Coronary artery (tissue), 2 donors: ENCODE results near the gene PTEN.
A peak's percentile ranks its signal among the peaks of the same experiment; 100 is the strongest.
"Not testable (repeated sequence)": the region's sequence is repeated elsewhere in the genome, so short reads cannot be mapped to it uniquely, and the experiment has no call there.

Experiments used
- DNase-seq: peaks from one replicate; pipeline ENCODE4 v3.0.0-alpha.2; 2017; ENCODE audit warnings: low spot score
- H3K27ac ChIP-seq, 2 donors: fragments of 200-600 bp; sonication (generic); one replicate each; pipeline ENCODE4 v1.5.1; 2016 to 2019
- H3K4me3 ChIP-seq: fragments of 200-600 bp; sonication (generic); 2 replicates; pipeline ENCODE4 v1.5.1; 2016; ENCODE audit warnings: mild to moderate bottlenecking, moderate library complexity
- CTCF ChIP-seq: fragments of 200-600 bp; sonication (generic); IDR thresholded peaks from one replicate; pipeline ENCODE4 v1.5.1; 2019; ENCODE audit warnings: antibody characterized with exemption

The PTEN gene

GRCh38 chr10:87887548-87888289 lies 24.3 kb downstream of the PTEN start:
- no peak for TF ChIP-seq CTCF
- DNase-seq, result no peak
- Histone ChIP-seq H3K27ac (no peak overlapping the region), H3K4me3 (no peak overlapping the region)

GRCh38 chr10:87895430-87895829 lies 32.0 kb downstream of the PTEN start:
- TF ChIP-seq CTCF, result no peak
- H3K27ac ChIP-seq, result peak overlapping the region in 1 of 2 donors; percentile 27
- DNase-seq, result no peak

GRCh38 chr10:87896216-87896615 lies 32.8 kb downstream of the PTEN start:
- H3K4me3 ChIP-seq, result no peak overlapping the region
- no peak for TF ChIP-seq CTCF
- no peak for DNase-seq
- H3K27ac ChIP-seq, result peak overlapping the region; percentile 27 to 60

More at GRCh38 chr10:87895430-87895829, 32.0 kb downstream of the PTEN start:
- no peak overlapping the region for H3K4me3 ChIP-seq

GRCh38 chr10:87897957-87898356 lies 34.5 kb downstream of the PTEN start:
- H3K27ac ChIP-seq, DNase-seq, H3K4me3 ChIP-seq: not testable (repeated sequence)

- H3K4me3 ChIP-seq, DNase-seq: not testable (repeated sequence)
Measured at GRCh38 chr10:87903396-87903795, 40.0 kb downstream of the PTEN start.

GRCh38 chr10:87913156-87913921 lies 49.9 kb downstream of the PTEN start:
- no peak for TF ChIP-seq CTCF
- H3K4me3 ChIP-seq, result no peak overlapping the region
- no peak for DNase-seq
- H3K27ac ChIP-seq, result no peak overlapping the region

More at GRCh38 chr10:87903396-87903795, 40.0 kb downstream of the PTEN start:
- not testable (repeated sequence) for H3K27ac ChIP-seq

- DNase-seq, result no peak
- no peak for TF ChIP-seq CTCF
- peak overlapping the region in 1 of 2 donors; percentile 30 for H3K27ac ChIP-seq
Measured at GRCh38 chr10:87915406-87915805, 52.0 kb downstream of the PTEN start.

GRCh38 chr10:87915989-87916388 lies 52.6 kb downstream of the PTEN start:
- no peak for TF ChIP-seq CTCF
- DNase-seq, result no peak
- Histone ChIP-seq H3K27ac (peak overlapping the region in 1 of 2 donors; percentile 30), H3K4me3 (no peak overlapping the region)

More at GRCh38 chr10:87915406-87915805, 52.0 kb downstream of the PTEN start:
- no peak overlapping the region for H3K4me3 ChIP-seq
